Astrocyte (in vitro differentiated cells and primary cell): ENCODE measurements around the gene FA2H. TPM values are rescaled to one million over a fixed set of nuclear protein-coding genes. Genes with fewer than 3 reads are reported as not detected.

ENCODE experiments used
- DNase-seq: peaks from one replicate; pipeline ENCODE4 v3.0.0-alpha.2; 2010; ENCODE audit warnings: low read depth
- FAIRE-seq: peaks from 2 replicates; lab custom pipeline; 2011; peaks lifted over from hg19 to GRCh38; lab: Jason Lieb, UNC
- H2AFZ ChIP-seq: 2 replicates; pipeline ENCODE4 v1.6.0; 2012; ENCODE audit warnings: low read depth, low read length, inconsistent platforms
- H3K27ac ChIP-seq: 2 replicates; pipeline ENCODE4 v1.5.1; 2011; ENCODE audit warnings: low read depth, low read length, inconsistent platforms
- H3K27me3 ChIP-seq: 2 replicates; pipeline ENCODE4 v1.6.0; 2011; ENCODE audit warnings: low read length, inconsistent platforms; ENCODE audit not compliant: insufficient read depth
- H3K36me3 ChIP-seq: 2 replicates; pipeline ENCODE4 v1.5.1; 2011; ENCODE audit warnings: low read length, inconsistent platforms; ENCODE audit not compliant: insufficient read depth
- H3K4me1 ChIP-seq: 2 replicates; pipeline ENCODE4 v1.5.1; 2011; ENCODE audit warnings: low read length, inconsistent platforms; ENCODE audit not compliant: insufficient read depth
- H3K4me2 ChIP-seq: 2 replicates; pipeline ENCODE4 v1.6.0; 2012; ENCODE audit warnings: low read length, inconsistent platforms
- H3K4me3 ChIP-seq: 2 replicates; pipeline ENCODE4 v1.5.1; 2011; ENCODE audit warnings: low read depth, mild to moderate bottlenecking, low read length, inconsistent platforms; ENCODE audit not compliant: insufficient read depth
- H3K79me2 ChIP-seq: 2 replicates; pipeline ENCODE4 v1.6.0; 2012; ENCODE audit warnings: mild to moderate bottlenecking, low read length, inconsistent platforms; ENCODE audit not compliant: insufficient read depth
- H3K9ac ChIP-seq: 2 replicates; pipeline ENCODE4 v1.6.0; 2012; ENCODE audit warnings: mild to moderate bottlenecking, low read length, inconsistent platforms
- H3K9me3 ChIP-seq: 2 replicates; pipeline ENCODE4 v1.5.1; 2012; ENCODE audit warnings: low read depth, mild to moderate bottlenecking, low read length, inconsistent platforms; ENCODE audit not compliant: insufficient read depth
- H4K20me1 ChIP-seq: 2 replicates; pipeline ENCODE4 v1.6.0; 2012; ENCODE audit warnings: low read length, inconsistent platforms; ENCODE audit not compliant: insufficient read depth
- H3K27ac Mint-ChIP-seq: one replicate; pipeline ENCODE4 v1.8.0; 2021; ENCODE audit warnings: mild to moderate bottlenecking, mixed read lengths; ENCODE audit not compliant: unreplicated experiment
- H3K27me3 Mint-ChIP-seq: one replicate; pipeline ENCODE4 v1.8.0; 2021; ENCODE audit warnings: low read depth, mixed read lengths; ENCODE audit not compliant: unreplicated experiment
- H3K36me3 Mint-ChIP-seq: one replicate; pipeline ENCODE4 v1.8.0; 2021; ENCODE audit warnings: low read depth, mixed read lengths; ENCODE audit not compliant: unreplicated experiment
- H3K4me1 Mint-ChIP-seq: one replicate; pipeline ENCODE4 v1.8.0; 2021; ENCODE audit warnings: low read depth, mixed read lengths; ENCODE audit not compliant: unreplicated experiment
- H3K4me3 Mint-ChIP-seq: one replicate; pipeline ENCODE4 v1.8.0; 2021; ENCODE audit warnings: mild to moderate bottlenecking, moderate library complexity, mixed read lengths; ENCODE audit not compliant: unreplicated experiment
- H3K9me3 Mint-ChIP-seq: one replicate; pipeline ENCODE4 v1.8.0; 2021; ENCODE audit warnings: mild to moderate bottlenecking, mixed read lengths; ENCODE audit not compliant: unreplicated experiment
- CTCF ChIP-seq: IDR thresholded peaks from 2 replicates; pipeline ENCODE4 v1.5.1; 2011; ENCODE audit warnings: low read depth, mild to moderate bottlenecking, inconsistent platforms, low read length, moderate library complexity; ENCODE audit not compliant: insufficient read depth
- EZH2 ChIP-seq: IDR thresholded peaks from 2 replicates; pipeline ENCODE4 v1.6.1; 2012; ENCODE audit warnings: mild to moderate bottlenecking, low read length, inconsistent platforms; ENCODE audit not compliant: insufficient read depth
- total RNA-seq: library from RNA; stranded (reverse); gene quantifications from 2 replicates; pipeline ENCODE4 v1.2.1, GENCODE V29; 2021

FA2H gene
- total RNA-seq, 1 donor from 2014 or later, result 0.14 TPM

GRCh38 chr16:74742051-74742481 lies 32.6 kb downstream of the FA2H start:
- H3K9me3 ChIP-seq, result no peaks in the 10 kb centered on the region
- H3K4me1 Mint-ChIP-seq, result peaks cover 16% of the 10 kb centered on the region
- no peak overlapping the region for H3K4me3 ChIP-seq
- no peak overlapping the region for H3K27ac Mint-ChIP-seq
- H3K36me3 Mint-ChIP-seq, result no peaks in the 10 kb centered on the region
- no peaks in the 10 kb centered on the region for H3K79me2 ChIP-seq
- H3K4me2 ChIP-seq, result no peak overlapping the region
- DNase-seq (peak; percentile 32), FAIRE-seq (no peak)
- H2AFZ ChIP-seq, result no peak overlapping the region
- H3K9ac ChIP-seq, result no peak overlapping the region
- H3K27me3 ChIP-seq, result no peaks in the 10 kb centered on the region
- H3K27me3 Mint-ChIP-seq, result peaks cover 1% of the 10 kb centered on the region
- H4K20me1 ChIP-seq, result no peaks in the 10 kb centered on the region
- H3K27ac ChIP-seq, result no peak overlapping the region
- H3K9me3 Mint-ChIP-seq, result no peaks in the 10 kb centered on the region
- TF ChIP-seq CTCF (no peak), EZH2 (no peak)
- H3K4me1 ChIP-seq, result peaks cover 31% of the 10 kb centered on the region
- no peaks in the 10 kb centered on the region for H3K36me3 ChIP-seq
- H3K4me3 Mint-ChIP-seq, result no peak overlapping the region

GRCh38 chr16:74740795-74741304 lies 33.8 kb downstream of the FA2H start:
- Histone ChIP-seq H2AFZ (no peak overlapping the region), H3K27me3 (no peaks in the 10 kb centered on the region), H3K9ac (no peak overlapping the region), H3K27ac (no peak overlapping the region), H3K4me1 (peaks cover 31% of the 10 kb centered on the region), H3K79me2 (no peaks in the 10 kb centered on the region), H3K4me2 (peak overlapping the region; percentile 19), H4K20me1 (no peaks in the 10 kb centered on the region), H3K9me3 (no peaks in the 10 kb centered on the region), H3K4me3 (no peak overlapping the region), H3K36me3 (no peaks in the 10 kb centered on the region)
- Mint-ChIP-seq H3K9me3 (no peaks in the 10 kb centered on the region), H3K27ac (no peak overlapping the region), H3K4me3 (no peak overlapping the region), H3K4me1 (peaks cover 18% of the 10 kb centered on the region), H3K36me3 (no peaks in the 10 kb centered on the region), H3K27me3 (peaks cover 3% of the 10 kb centered on the region)
- FAIRE-seq (no peak), DNase-seq (peak; percentile 26)
- TF ChIP-seq CTCF, result no peak
- no peak for TF ChIP-seq EZH2

- Histone ChIP-seq H3K27ac (no peak overlapping the region), H3K36me3 (no peaks in the 10 kb centered on the region), H3K4me1 (peaks cover 31% of the 10 kb centered on the region), H3K27me3 (no peaks in the 10 kb centered on the region), H3K9ac (no peak overlapping the region), H3K4me3 (no peak overlapping the region), H3K9me3 (no peaks in the 10 kb centered on the region), H3K79me2 (no peaks in the 10 kb centered on the region), H3K4me2 (no peak overlapping the region), H2AFZ (no peak overlapping the region), H4K20me1 (no peaks in the 10 kb centered on the region)
- no peak overlapping the region for H3K4me3 Mint-ChIP-seq
- no peak for TF ChIP-seq CTCF
- no peak for TF ChIP-seq EZH2
- no peak for DNase-seq
- FAIRE-seq, result no peak
- no peak overlapping the region for H3K27ac Mint-ChIP-seq
- peaks cover 9% of the 10 kb centered on the region for H3K27me3 Mint-ChIP-seq
- no peaks in the 10 kb centered on the region for H3K9me3 Mint-ChIP-seq
- no peaks in the 10 kb centered on the region for H3K36me3 Mint-ChIP-seq
- H3K4me1 Mint-ChIP-seq, result peaks cover 27% of the 10 kb centered on the region
Measured at GRCh38 chr16:74739275-74739674, 35.3 kb downstream of the FA2H start.
